Parathyroid adenoma (tissue), 2 donors: ENCODE results near the gene SRGAP1.

Experiments used
- H2AFZ ChIP-seq: fragments of 300-600 bp; sonication (generic); one replicate; pipeline ENCODE4 v1.7.0; 2017; ENCODE audit warnings: antibody characterized with exemption, mild to moderate bottlenecking
- H3K27ac ChIP-seq: fragments of 300-600 bp; sonication (generic); one replicate; pipeline ENCODE4 v1.7.0; 2017
- H3K27me3 ChIP-seq: fragments of 300-600 bp; sonication (generic); one replicate; pipeline ENCODE4 v1.7.0; 2017; ENCODE audit warnings: low read length; ENCODE audit not compliant: control insufficient read depth, insufficient read depth
- H3K36me3 ChIP-seq: fragments of 300-600 bp; sonication (generic); one replicate; pipeline ENCODE4 v1.7.0; 2017; ENCODE audit warnings: low read length; ENCODE audit not compliant: control insufficient read depth, insufficient read depth
- H3K4me1 ChIP-seq: fragments of 300-600 bp; sonication (generic); one replicate; pipeline ENCODE4 v1.7.0; 2017; ENCODE audit warnings: control low read depth
- H3K4me2 ChIP-seq: fragments of 300-600 bp; sonication (generic); one replicate; pipeline ENCODE4 v1.7.0; 2017; ENCODE audit warnings: low read length
- H3K4me3 ChIP-seq: fragments of 300-600 bp; sonication (generic); one replicate; pipeline ENCODE4 v1.7.0; 2017; ENCODE audit warnings: low read depth, low read length
- H3K79me2 ChIP-seq: fragments of 300-600 bp; sonication (generic); one replicate; pipeline ENCODE4 v1.7.0; 2017; ENCODE audit warnings: control low read depth
- H3K9ac ChIP-seq: fragments of 300-600 bp; sonication (generic); one replicate; pipeline ENCODE4 v1.7.0; 2017; ENCODE audit warnings: mild to moderate bottlenecking
- H3K9me3 ChIP-seq: fragments of 300-600 bp; sonication (generic); one replicate; pipeline ENCODE4 v1.7.0; 2017; ENCODE audit warnings: low read length; ENCODE audit not compliant: control insufficient read depth
- TF ChIP-seq, protein P1 (sequence below): fragments of 300-600 bp; sonication (generic); IDR thresholded peaks from one replicate; pipeline ENCODE4 v1.7.0; 2017; ENCODE audit warnings: antibody characterized with exemption, mild to moderate bottlenecking
- donor health status: primary hyperparathyroidism.

SRGAP1 gene

DNA sequence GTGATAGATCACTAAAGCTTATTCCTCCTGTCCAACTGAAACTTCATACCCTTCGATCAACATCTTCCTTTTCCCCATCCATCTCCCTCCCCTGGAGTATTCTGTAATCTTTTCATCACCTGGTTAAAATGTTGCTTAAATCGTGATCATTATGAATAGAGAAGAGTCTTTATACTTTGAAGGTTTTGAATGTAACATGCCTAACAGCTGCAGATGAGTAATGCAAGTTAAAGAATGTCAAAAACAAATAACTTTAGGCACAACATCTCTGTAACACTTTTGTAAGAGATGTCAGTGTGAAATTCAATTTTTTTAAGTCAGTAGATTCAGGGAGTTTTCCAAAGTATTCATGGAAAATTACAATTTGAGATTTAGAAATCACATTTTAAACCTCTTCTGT lies 39.8 kb upstream of the SRGAP1 start:
- no peak overlapping the region for H3K4me3 ChIP-seq
- no peak overlapping the region for H3K9ac ChIP-seq
- no peak overlapping the region for H2AFZ ChIP-seq
- H3K27ac ChIP-seq: no peak overlapping the region
- H3K4me1 ChIP-seq: no peaks in the 10 kb centered on the region
- no peak overlapping the region for H3K4me2 ChIP-seq
- TF ChIP-seq, protein P1, sequence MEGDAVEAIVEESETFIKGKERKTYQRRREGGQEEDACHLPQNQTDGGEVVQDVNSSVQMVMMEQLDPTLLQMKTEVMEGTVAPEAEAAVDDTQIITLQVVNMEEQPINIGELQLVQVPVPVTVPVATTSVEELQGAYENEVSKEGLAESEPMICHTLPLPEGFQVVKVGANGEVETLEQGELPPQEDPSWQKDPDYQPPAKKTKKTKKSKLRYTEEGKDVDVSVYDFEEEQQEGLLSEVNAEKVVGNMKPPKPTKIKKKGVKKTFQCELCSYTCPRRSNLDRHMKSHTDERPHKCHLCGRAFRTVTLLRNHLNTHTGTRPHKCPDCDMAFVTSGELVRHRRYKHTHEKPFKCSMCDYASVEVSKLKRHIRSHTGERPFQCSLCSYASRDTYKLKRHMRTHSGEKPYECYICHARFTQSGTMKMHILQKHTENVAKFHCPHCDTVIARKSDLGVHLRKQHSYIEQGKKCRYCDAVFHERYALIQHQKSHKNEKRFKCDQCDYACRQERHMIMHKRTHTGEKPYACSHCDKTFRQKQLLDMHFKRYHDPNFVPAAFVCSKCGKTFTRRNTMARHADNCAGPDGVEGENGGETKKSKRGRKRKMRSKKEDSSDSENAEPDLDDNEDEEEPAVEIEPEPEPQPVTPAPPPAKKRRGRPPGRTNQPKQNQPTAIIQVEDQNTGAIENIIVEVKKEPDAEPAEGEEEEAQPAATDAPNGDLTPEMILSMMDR: no peak
- no peaks in the 10 kb centered on the region for H3K9me3 ChIP-seq
- H3K79me2 ChIP-seq: no peaks in the 10 kb centered on the region
- no peaks in the 10 kb centered on the region for H3K27me3 ChIP-seq
- no peaks in the 10 kb centered on the region for H3K36me3 ChIP-seq

DNA sequence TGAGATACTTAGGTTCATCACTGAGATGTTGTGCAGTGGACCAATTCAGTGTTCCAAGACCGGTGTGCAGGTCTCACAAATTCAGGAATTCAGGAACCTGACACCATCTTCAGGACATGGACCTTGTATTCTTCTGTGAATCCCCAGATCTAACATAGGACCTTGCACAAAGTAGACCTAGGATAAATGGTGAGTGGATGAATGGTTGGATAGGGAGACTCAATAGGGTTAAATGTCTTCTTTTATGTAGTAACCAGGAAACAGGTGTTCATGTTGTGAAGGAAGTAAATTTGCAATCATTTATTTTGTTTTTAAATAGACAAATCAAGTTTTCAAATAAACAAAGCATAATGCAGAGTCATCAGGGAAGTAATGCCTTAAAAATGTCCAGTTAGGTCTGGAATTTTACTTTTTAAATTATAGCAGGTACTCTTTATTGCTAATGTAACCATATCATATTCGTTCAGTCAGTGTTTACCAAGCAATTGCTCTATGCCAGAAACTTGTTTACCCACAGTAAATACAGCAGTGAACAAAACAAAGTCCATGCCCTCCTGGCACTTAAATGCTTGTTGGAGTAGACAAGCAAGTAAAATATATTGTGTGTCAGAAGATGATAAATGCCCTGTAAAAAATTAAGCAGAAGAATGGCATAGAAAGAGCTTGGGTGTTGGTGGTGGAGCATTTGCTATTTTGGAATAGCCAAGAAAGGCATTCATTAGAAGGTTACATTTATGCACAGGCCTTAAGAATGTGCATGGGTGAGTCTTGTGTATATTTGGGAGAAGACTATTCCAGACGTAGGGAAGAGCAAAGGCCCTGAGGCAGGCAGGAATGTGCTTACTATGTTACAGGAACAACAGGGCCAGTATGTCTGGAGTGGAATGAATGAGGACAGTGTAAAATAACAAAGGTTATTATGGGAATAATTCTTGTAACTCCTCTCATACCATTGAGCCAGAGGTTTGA lies 38.5 kb upstream of the SRGAP1 start:
- Histone ChIP-seq H3K4me2 (no peak overlapping the region), H3K27me3 (no peaks in the 10 kb centered on the region), H3K4me1 (no peaks in the 10 kb centered on the region), H3K9ac (no peak overlapping the region), H3K27ac (no peak overlapping the region), H2AFZ (no peak overlapping the region), H3K9me3 (no peaks in the 10 kb centered on the region), H3K36me3 (no peaks in the 10 kb centered on the region), H3K4me3 (no peak overlapping the region), H3K79me2 (no peaks in the 10 kb centered on the region)
- TF ChIP-seq, protein P1: no peak

DNA sequence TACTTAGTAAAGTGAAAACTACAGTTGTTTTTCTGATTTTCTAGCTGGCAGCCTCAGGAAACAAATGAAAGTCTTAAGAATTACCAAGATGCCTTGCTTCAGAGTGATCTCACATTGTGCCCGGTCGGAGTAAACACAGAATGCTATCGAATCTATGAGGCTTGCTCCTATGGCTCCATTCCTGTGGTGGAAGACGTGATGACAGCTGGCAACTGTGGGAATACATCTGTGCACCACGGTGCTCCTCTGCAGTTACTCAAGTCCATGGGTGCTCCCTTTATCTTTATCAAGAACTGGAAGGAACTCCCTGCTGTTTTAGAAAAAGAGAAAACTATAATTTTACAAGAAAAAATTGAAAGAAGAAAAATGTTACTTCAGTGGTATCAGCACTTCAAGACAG lies 35.9 kb upstream of the SRGAP1 start:
- no peak overlapping the region for H3K27ac ChIP-seq

DNA sequence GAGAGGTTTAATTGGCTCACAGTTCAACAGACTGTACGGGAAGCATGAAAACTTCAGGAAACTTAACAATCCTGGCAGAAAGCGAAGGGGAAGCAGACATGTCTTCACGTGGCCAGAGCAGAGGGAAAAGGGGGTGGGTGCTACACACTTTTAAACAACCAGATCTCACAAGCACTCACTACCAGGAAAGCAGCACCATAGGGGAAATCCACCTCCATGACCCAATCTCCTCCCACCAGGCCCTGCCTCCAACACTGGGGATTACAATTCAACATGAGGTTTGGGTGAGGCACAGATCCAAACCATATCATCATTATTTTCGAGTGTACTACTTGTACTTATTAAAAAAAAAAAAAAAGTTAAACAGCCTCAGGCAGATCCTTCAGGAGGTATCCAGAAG lies 34.9 kb upstream of the SRGAP1 start:
- H3K27me3 ChIP-seq: no peaks in the 10 kb centered on the region
- H3K4me1 ChIP-seq: no peaks in the 10 kb centered on the region
- no peaks in the 10 kb centered on the region for H3K9me3 ChIP-seq
- no peak overlapping the region for H3K9ac ChIP-seq
- no peak overlapping the region for H3K4me3 ChIP-seq
- H3K27ac ChIP-seq: no peak overlapping the region
- no peak overlapping the region for H2AFZ ChIP-seq
- H3K36me3 ChIP-seq: no peaks in the 10 kb centered on the region
- TF ChIP-seq, protein P1: no peak
- no peaks in the 10 kb centered on the region for H3K79me2 ChIP-seq
- no peak overlapping the region for H3K4me2 ChIP-seq

More for the DNA sequence above, 35.9 kb upstream of the SRGAP1 start:
- Histone ChIP-seq H3K79me2 (no peaks in the 10 kb centered on the region), H3K9ac (no peak overlapping the region), H3K4me2 (no peak overlapping the region), H3K36me3 (no peaks in the 10 kb centered on the region), H3K4me3 (no peak overlapping the region), H3K4me1 (no peaks in the 10 kb centered on the region), H3K27me3 (no peaks in the 10 kb centered on the region), H2AFZ (no peak overlapping the region), H3K9me3 (no peaks in the 10 kb centered on the region)
- TF ChIP-seq, protein P1: no peak
